Erythroblast (primary cell): Measurements from ENCODE around the gene DPYSL3.

Experiments used
- DNase-seq, 2 experiments: peaks; one replicate each; lab custom pipeline; 2025; lab: John Stamatoyannopoulos, UW
- GATA1 ChIP-seq: IDR thresholded peaks from 2 replicates; pipeline ENCODE4 v1.6.1; 2011; ENCODE audit warnings: low read depth, mild to moderate bottlenecking, control low read depth, low read length, moderate library complexity
- POLR2A ChIP-seq: IDR thresholded peaks from 2 replicates; pipeline ENCODE4 v1.6.1; 2011; ENCODE audit warnings: mild to moderate bottlenecking, low read length

DPYSL3 gene

GRCh38 chr5:147451193-147451592, 58.7 kb downstream of the DPYSL3 start:
- TF ChIP-seq GATA1 (no peak), POLR2A (no peak)
- no peak for DNase-seq

GRCh38 chr5:147450606-147451005, 59.3 kb downstream of the DPYSL3 start:
- TF ChIP-seq POLR2A (no peak), GATA1 (no peak)
- DNase-seq, result no peak

DNA sequence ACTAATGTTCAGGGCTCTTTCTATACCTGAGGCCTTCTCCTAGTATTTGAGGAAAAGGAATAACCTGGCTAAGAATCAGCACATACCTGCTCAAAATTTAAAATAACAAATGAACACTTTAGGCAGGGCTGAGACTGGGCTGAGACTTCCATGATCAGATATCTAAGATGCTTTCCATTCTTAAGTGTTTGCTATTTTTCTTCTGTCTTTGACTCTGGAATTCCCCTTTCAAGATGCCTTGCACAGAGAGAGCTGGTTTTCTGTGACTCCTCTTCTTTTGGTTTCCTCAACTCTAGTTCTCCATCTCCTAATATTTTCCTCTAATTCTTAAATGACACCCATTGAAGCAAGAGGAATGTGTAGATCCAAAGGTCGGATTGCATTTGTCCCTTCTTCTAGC, 61.1 kb downstream of the DPYSL3 start:
- no peak for TF ChIP-seq GATA1
- TF ChIP-seq POLR2A, result no peak
- no peak for DNase-seq

DNA sequence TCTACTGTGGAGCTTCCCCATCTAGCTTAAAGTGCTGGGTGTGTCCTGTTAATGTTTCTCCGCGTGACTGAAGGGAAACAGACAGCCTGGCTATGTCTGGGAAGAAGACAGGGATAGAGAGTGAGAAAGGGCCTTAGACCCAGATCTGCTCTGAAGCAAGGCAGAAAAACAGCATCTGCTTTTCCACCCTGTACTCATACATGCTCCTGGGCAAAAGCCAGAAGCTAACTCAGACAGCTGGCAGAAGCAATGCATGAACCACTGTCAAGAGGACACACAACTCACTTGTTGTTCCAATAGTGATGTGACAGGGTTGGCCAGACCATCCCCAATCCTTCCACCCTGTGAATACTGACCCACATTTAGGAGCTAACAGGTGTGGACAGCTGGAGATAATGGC, 63.3 kb downstream of the DPYSL3 start:
- TF ChIP-seq POLR2A, result no peak
- DNase-seq, result no peak

DNA sequence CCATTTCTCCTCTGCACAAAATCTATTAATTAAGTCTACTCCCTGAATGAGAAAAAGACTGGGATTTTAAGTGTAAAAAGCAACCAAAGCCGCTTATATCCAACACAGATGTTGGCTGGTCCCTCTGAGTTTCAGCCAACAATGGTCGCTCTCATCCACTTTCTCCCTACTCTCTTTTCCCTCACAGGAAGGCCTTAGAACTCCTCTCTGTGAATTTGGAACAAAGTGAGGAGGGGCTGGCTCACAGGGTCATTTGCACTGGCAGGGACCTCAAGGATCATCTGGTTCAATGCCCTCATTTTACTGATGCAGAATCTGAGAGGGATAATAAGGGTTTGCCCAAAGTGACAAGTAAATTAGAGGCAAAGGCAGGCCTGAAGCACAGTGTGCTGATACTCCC, 64.0 kb downstream of the DPYSL3 start:
- TF ChIP-seq GATA1 (no peak), POLR2A (no peak)
- no peak for DNase-seq

- TF ChIP-seq GATA1 (no peak), POLR2A (no peak)
- no peak for DNase-seq
Observed at GRCh38 chr5:147445090-147445489, 64.8 kb downstream of the DPYSL3 start.

DNA sequence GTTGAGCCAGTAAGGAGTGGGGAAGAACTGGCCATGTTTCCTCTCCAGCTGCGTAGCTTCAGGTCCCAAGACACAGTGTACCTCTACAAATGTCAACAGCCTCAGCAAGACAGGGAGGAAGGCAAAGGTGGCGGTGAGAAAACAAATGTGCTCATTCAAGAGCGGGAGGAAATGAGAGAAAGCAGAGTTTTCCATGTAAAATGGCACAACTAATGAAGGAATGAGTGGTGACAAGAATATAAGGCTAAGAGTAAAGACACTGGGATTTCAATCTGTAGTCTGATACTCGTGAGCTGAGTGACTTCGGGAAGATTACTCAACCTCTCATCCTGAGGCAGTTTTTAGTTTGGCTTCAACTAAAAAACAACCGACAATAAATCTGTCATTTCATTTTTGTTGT, 67.6 kb downstream of the DPYSL3 start:
- no peak for TF ChIP-seq GATA1
- no peak for TF ChIP-seq POLR2A
- DNase-seq, result no peak

DNA sequence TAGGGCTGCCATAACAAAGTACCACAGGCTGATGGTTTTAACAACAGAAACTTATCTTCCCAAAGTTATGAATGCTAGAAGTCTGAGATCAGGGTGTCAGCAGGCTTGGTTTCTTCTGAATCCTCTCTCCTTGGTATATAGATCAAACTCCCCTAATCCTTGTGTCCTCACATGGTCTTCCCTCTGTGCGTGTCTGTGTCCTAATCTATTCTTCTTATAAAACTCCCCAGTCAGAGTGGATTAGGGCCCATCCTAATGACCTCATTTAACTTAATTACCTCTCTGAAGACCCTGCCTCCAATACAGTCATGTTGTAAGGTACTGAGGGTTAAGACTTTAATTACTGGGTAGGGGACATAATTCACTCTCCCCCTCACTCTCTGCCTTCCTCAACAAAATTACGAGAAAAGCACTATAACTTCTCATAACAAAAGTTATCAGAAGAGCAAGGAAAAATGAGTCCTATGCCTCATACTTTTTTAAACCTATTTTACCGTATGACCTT, 68.6 kb downstream of the DPYSL3 start:
- TF ChIP-seq POLR2A (no peak), GATA1 (no peak)
- DNase-seq, result no peak

GRCh38 chr5:147439254-147439653, 70.6 kb downstream of the DPYSL3 start:
- no peak for TF ChIP-seq GATA1
- TF ChIP-seq POLR2A, result no peak
- DNase-seq, result no peak

DNA sequence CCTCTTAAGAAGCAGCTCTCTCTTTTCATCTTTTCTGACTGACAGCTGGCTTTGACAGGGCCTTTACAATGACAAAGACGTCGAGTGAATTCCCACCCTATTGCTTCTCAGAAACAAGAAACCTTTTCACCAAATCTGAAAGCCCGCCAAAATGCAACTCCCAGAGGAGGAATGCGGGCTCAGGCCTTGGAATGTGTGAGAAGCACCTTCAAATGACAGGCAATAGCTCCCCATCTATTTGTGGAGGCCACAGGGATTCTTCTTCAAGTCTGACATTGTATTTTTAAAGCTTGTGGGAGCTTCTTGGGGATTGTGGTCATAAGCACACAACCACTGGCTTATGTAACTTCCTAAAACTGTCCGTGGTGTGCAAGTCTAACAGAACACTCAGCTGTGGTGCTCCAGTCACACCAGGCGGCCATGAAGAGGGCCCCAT, 72.7 kb downstream of the DPYSL3 start:
- no peak for DNase-seq
- TF ChIP-seq GATA1 (no peak), POLR2A (no peak)

DNA sequence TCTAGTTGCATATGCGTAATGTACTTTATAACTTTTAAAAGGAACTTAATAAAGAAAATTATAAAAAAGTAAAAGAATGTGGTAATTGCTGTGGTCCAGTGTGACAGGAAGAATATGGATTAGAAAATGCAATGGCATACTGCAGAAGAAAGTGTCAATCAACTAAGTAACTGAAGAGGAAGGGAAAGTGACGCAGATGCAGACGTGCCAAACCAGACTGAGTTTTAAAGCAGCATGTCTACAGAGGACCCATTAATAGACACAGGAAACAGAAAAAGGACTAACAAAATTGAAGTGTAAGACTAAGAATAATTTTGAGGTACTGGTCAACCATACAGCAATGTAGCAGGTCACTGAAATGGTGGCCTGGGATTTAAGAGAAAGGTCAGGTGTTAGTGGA, 73.3 kb downstream of the DPYSL3 start:
- TF ChIP-seq POLR2A (no peak), GATA1 (no peak)
- no peak for DNase-seq

DNA sequence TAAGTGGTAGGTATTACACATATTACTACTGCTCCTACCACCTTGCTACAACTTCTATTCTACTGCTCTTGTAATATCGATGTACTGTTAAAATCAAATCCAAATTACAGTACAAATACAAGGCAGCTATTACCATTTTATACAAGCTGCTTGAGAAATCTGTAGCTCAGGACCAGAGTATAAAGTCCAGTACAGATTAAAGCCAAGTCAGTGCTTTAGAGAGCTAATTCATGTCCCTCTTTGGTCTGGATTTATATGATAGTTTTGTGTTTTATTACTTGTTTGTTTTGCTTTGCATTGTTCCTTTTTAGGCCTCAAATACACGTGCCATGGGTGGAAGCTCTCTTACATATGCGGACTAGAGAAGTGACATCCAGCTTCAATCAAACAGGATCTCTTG, 75.8 kb downstream of the DPYSL3 start:
- no peak for DNase-seq
- TF ChIP-seq GATA1 (no peak), POLR2A (no peak)

DNA sequence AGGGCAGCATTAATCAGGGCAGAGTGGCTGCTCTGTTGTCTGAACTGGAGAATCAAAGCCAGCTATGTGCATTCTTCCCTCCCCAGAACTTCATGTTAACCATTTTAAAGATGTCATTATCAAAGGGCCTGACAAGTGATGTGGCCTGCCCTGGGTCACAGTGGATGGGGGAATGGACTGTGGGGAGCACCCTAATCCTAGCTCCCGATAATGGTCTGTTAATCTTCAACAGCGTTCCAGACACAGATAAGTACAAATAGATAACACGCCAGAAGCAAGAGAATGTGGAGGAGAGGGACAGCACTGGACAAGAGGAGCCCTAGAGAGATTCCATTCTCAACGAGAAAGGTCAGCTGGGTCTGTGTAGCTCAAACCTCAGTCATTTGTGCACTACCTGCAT, 77.5 kb downstream of the DPYSL3 start:
- TF ChIP-seq POLR2A (no peak), GATA1 (no peak)
- no peak for DNase-seq

GRCh38 chr5:147431586-147431985, 78.3 kb downstream of the DPYSL3 start:
- TF ChIP-seq POLR2A (no peak), GATA1 (no peak)
- DNase-seq, result no peak

DNA sequence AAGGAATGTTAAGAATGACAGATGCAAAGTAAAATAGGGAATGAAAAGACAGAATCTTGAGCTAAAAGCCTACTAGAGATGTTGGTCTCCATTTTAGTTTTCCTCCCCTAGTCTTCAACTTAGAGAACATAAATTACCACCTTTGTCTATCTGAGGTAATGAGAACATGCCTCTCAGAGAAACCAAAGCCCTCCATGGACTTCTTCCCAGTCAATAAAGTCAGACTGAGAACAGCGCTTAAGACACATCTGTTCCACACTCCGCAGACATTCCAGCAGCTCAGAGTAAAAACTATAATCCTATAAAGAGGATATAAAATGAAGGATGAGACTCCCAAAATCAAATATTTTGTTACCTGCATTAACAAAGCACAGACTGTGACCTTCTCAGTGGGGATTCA, 79.2 kb downstream of the DPYSL3 start:
- TF ChIP-seq POLR2A, result no peak
- no peak for TF ChIP-seq GATA1
- DNase-seq, result no peak
